GM19193 (cell line): ENCODE measurements around the gene HCCS.
A peak's percentile ranks its signal among the peaks of the same experiment; 100 is the strongest.

Experiments
- POLR2A ChIP-seq: IDR thresholded peaks from 4 replicates; pipeline ENCODE4 v1.6.1; 2011; ENCODE audit not compliant: insufficient read depth, insufficient read length; ENCODE audit errors: extremely low read depth

Gene HCCS

GRCh38 chrX:11111037-11111851, at the start of gene HCCS:
TSS of gene HCCS (plus strand) at chrX:11111332. CDS start at chrX:11112061, 729 bp downstream.
- peak; percentile 16 for TF ChIP-seq POLR2A

- no peak for TF ChIP-seq POLR2A
These were observed 46.9 kb upstream of the HCCS start for GRCh38 chrX:11064276-11064675.

- no peak for TF ChIP-seq POLR2A
These were observed 46.1 kb upstream of the HCCS start for GRCh38 chrX:11064851-11065600.

GRCh38 chrX:11066812-11067211, 44.3 kb upstream of the HCCS start:
- no peak for TF ChIP-seq POLR2A

- no peak for TF ChIP-seq POLR2A
These were observed 37.8 kb upstream of the HCCS start for GRCh38 chrX:11073381-11073780.

GRCh38 chrX:11080741-11081305, 30.3 kb upstream of the HCCS start:
- TF ChIP-seq POLR2A, result no peak

GRCh38 chrX:11081511-11081910, 29.6 kb upstream of the HCCS start:
- no peak for TF ChIP-seq POLR2A

GRCh38 chrX:11085305-11085704, 25.8 kb upstream of the HCCS start:
- TF ChIP-seq POLR2A, result no peak

GRCh38 chrX:11089802-11090201, 21.3 kb upstream of the HCCS start:
- TF ChIP-seq POLR2A, result no peak

GRCh38 chrX:11097933-11098332, 13.2 kb upstream of the HCCS start:
- no peak for TF ChIP-seq POLR2A

GRCh38 chrX:11099465-11099864, 11.7 kb upstream of the HCCS start:
- TF ChIP-seq POLR2A, result no peak

- no peak for TF ChIP-seq POLR2A
These were observed 10.7 kb upstream of the HCCS start for GRCh38 chrX:11100281-11101035.

- no peak for TF ChIP-seq POLR2A
These were observed 8.1 kb upstream of the HCCS start for GRCh38 chrX:11103006-11103405.

GRCh38 chrX:11103751-11104150, 7.4 kb upstream of the HCCS start:
- no peak for TF ChIP-seq POLR2A

GRCh38 chrX:11105080-11105479, 6.1 kb upstream of the HCCS start:
- TF ChIP-seq POLR2A, result no peak
